GM19438 (cell line): ENCODE results near the gene MAFB.
"Not testable (repeated sequence)": the region's sequence is repeated elsewhere in the genome, so short reads cannot be mapped to it uniquely, and the experiment has no call there.

Source experiments
- ATAC-seq: cut with Tn5 transposase; IDR thresholded peaks from one replicate; pipeline ENCODE4 v1.9.1; 2021; ENCODE audit warnings: low read depth; ENCODE audit not compliant: unreplicated experiment

Gene MAFB

GRCh38 chr20:40689100-40689942 lies at the start of gene MAFB:
TSS of gene MAFB (minus strand) at chr20:40689236. CDS start at chr20:40688850, 386 bp downstream.
- peak; percentile 50 for ATAC-seq

- ATAC-seq, result not testable (repeated sequence)
Observed at GRCh38 chr20:40736468-40736867, 47.4 kb upstream of the MAFB start.

- ATAC-seq, result no peak
Observed at GRCh38 chr20:40728996-40729395, 40.0 kb upstream of the MAFB start.

GRCh38 chr20:40728470-40728869 lies 39.4 kb upstream of the MAFB start:
- no peak for ATAC-seq

GRCh38 chr20:40727960-40728359 lies 38.9 kb upstream of the MAFB start:
- no peak for ATAC-seq

- no peak for ATAC-seq
Observed at GRCh38 chr20:40726776-40727175, 37.7 kb upstream of the MAFB start.

- no peak for ATAC-seq
Observed at GRCh38 chr20:40724566-40724965, 35.5 kb upstream of the MAFB start.

GRCh38 chr20:40720826-40721225 lies 31.8 kb upstream of the MAFB start:
- ATAC-seq, result no peak

GRCh38 chr20:40720099-40720498 lies 31.1 kb upstream of the MAFB start:
- ATAC-seq, result no peak

GRCh38 chr20:40718982-40719729 lies 30.1 kb upstream of the MAFB start:
- no peak for ATAC-seq

GRCh38 chr20:40718214-40718977 lies 29.4 kb upstream of the MAFB start:
- no peak for ATAC-seq

GRCh38 chr20:40717343-40717865 lies 28.4 kb upstream of the MAFB start:
- ATAC-seq, result no peak

- no peak for ATAC-seq
Observed at GRCh38 chr20:40715491-40715890, 26.5 kb upstream of the MAFB start.

GRCh38 chr20:40714916-40715315 lies 25.9 kb upstream of the MAFB start:
- ATAC-seq, result no peak

- no peak for ATAC-seq
Observed at GRCh38 chr20:40714109-40714508, 25.1 kb upstream of the MAFB start.

GRCh38 chr20:40713508-40713907 lies 24.5 kb upstream of the MAFB start:
- ATAC-seq, result no peak

- ATAC-seq, result no peak
Observed at GRCh38 chr20:40711079-40711478, 22.0 kb upstream of the MAFB start.

GRCh38 chr20:40710603-40711002 lies 21.6 kb upstream of the MAFB start:
- ATAC-seq, result no peak

GRCh38 chr20:40706977-40707582 lies 18.0 kb upstream of the MAFB start:
- ATAC-seq, result no peak

GRCh38 chr20:40705413-40705812 lies 16.4 kb upstream of the MAFB start:
- ATAC-seq, result no peak
